Coronary artery (tissue), 2 donors: Measurements from ENCODE around the gene KLHDC8A.

Source experiments
- DNase-seq: peaks from one replicate; pipeline ENCODE4 v3.0.0-alpha.2; 2017; ENCODE audit warnings: low spot score
- H3K27ac ChIP-seq, 2 donors: fragments of 200-600 bp; sonication (generic); one replicate each; pipeline ENCODE4 v1.5.1; 2016 to 2019
- H3K4me3 ChIP-seq: fragments of 200-600 bp; sonication (generic); 2 replicates; pipeline ENCODE4 v1.5.1; 2016; ENCODE audit warnings: mild to moderate bottlenecking, moderate library complexity
- TF ChIP-seq, protein P1 (sequence below): fragments of 200-600 bp; sonication (generic); IDR thresholded peaks from one replicate; pipeline ENCODE4 v1.5.1; 2019; ENCODE audit warnings: antibody characterized with exemption

The KLHDC8A gene

DNA sequence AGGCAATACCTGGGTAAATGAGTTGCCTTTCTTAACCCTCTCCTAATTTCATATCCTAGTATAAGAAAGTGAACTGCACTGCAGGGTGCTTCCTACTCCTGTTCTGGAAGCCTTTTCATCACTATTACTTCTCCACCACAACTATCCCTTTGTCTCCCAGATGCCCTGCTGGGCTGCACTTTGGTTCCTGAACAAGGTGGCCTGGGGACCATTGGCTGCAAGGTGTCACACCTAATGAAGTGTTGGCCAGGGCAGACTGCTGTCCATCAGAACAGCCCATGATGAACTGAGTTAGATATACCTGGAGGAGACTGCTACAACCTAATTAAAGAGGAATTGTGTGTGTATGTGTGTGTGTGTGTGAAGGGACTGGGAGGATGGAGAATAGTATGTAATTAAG is 1.9 kb upstream of the KLHDC8A start:
- Histone ChIP-seq H3K27ac (no peak overlapping the region), H3K4me3 (no peak overlapping the region)
- DNase-seq, result no peak
- TF ChIP-seq, protein P1, sequence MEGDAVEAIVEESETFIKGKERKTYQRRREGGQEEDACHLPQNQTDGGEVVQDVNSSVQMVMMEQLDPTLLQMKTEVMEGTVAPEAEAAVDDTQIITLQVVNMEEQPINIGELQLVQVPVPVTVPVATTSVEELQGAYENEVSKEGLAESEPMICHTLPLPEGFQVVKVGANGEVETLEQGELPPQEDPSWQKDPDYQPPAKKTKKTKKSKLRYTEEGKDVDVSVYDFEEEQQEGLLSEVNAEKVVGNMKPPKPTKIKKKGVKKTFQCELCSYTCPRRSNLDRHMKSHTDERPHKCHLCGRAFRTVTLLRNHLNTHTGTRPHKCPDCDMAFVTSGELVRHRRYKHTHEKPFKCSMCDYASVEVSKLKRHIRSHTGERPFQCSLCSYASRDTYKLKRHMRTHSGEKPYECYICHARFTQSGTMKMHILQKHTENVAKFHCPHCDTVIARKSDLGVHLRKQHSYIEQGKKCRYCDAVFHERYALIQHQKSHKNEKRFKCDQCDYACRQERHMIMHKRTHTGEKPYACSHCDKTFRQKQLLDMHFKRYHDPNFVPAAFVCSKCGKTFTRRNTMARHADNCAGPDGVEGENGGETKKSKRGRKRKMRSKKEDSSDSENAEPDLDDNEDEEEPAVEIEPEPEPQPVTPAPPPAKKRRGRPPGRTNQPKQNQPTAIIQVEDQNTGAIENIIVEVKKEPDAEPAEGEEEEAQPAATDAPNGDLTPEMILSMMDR, result no peak

DNA sequence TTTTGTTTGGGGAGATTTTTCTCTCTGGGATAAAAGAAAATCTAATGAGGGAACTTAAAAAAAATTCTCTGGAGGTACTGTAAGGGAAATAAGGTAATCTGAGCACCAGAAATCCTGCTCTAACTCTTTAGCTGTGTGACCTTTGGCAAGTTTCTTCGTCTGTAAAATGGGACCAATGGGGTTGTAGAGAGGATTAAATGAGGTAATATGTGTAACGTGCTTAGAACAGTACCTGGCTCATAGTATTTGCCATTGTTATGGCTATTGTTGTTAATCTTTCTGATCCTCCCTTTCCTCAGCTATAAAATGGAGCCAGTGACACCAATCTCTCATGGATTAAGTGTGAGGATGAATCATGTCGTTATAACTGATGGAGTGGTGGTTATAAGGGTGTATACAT is 845 bp upstream of the KLHDC8A start:
- Histone ChIP-seq H3K27ac (no peak overlapping the region), H3K4me3 (no peak overlapping the region)
- TF ChIP-seq, protein P1, result no peak
- DNase-seq, result no peak

DNA sequence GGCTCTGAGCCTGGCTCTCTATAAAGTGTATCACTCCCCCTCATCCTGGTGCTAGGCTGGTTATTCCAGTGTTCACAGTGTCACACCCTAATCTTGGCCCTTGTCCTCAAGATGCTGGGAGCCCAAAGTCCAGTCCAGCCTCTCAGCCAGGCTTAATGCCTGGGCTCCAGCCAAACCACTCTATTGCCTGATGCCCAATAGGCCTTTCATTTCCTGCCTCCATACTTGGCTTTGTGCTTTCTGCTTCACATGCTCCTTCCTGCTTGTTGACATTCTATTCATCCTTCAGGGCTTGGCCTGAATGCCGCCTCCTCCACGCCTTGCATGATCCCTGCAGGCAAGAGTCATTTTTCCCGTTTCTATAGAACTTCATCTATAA is 1.7 kb downstream of the KLHDC8A start:
- no peak overlapping the region for H3K27ac ChIP-seq
- TF ChIP-seq, protein P1, result no peak
- DNase-seq, result no peak
- H3K4me3 ChIP-seq, result no peak overlapping the region

DNA sequence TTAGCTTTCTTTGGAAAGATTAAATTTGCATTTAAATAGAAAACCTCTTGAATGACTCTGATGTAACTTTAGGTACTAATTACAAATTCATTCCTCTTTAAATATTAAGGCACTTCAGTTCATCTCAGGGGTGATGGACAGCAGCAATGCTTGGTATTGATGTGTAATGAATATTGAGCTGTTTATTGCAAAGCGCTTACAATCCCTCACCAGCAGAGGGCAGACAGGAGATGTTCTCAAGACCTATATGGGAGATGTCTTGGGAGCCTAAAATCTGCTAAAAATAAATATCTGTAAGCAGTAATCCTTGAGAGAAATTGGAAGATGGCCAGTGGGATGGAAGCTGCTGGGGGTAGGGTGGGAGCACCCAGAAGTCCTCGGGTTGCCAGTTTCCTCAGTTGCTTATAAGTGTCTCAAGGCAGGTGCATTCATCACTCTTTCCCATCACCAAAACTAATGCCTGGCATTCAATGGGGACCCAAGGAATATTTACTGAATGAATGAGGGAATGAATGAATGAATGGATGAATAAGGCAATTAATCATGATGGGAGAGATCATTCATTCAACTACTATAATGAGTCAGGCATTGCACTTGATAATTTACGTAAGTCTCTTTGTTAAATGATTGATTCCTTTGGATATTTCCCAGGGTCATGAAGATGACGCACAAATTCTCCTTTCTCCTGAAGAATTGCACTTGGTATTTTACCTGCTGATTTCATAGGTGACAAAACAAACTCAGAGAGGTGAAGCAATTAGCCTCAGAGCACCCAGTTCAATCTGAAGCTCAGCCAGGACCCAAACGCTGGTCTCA is 2.3 kb downstream of the KLHDC8A start:
- H3K4me3 ChIP-seq, result no peak overlapping the region
- H3K27ac ChIP-seq, result no peak overlapping the region
- DNase-seq, result no peak
- TF ChIP-seq, protein P1, result peak; percentile 70

DNA sequence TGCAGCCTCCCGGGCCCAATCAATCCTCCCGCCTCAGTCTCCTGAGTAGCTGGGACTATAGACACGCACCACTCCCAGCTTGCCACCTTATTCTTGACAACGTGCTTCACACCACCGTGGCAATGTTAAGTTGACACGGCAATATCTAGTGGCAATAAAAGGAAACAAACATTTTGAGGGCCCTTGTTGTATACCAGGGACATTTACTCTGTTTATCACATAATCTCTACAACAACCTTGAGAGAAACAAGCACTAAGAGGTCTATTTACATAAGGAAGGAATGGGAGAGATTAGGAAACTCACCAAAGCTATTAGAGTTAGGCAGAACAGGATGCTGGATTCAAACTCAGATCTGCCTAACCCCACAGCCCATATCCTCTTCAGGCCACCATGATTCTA is 3.1 kb downstream of the KLHDC8A start:
- TF ChIP-seq, protein P1, result no peak
- Histone ChIP-seq H3K4me3 (no peak overlapping the region), H3K27ac (no peak overlapping the region)
- no peak for DNase-seq

DNA sequence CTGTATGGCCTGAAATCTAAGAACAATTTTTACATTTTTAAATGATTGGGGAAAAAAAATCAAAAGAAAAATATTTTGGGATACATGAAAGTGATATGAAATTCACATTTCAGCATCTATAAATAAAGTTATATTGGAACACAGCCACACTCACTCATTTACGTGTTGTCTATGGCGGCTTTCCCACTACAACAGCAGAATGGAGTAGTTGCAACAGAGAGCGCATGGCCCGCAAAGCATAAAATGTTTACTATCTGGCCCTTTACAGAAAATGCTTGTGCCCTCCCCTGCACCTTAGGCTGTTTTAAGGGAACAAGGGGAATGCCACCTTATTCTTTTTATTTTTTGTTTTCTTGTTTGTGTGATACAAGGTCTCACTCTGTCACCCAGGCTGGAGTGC is 3.5 kb downstream of the KLHDC8A start:
- Histone ChIP-seq H3K4me3 (no peak overlapping the region), H3K27ac (no peak overlapping the region)
- DNase-seq, result no peak
- TF ChIP-seq, protein P1, result no peak

DNA sequence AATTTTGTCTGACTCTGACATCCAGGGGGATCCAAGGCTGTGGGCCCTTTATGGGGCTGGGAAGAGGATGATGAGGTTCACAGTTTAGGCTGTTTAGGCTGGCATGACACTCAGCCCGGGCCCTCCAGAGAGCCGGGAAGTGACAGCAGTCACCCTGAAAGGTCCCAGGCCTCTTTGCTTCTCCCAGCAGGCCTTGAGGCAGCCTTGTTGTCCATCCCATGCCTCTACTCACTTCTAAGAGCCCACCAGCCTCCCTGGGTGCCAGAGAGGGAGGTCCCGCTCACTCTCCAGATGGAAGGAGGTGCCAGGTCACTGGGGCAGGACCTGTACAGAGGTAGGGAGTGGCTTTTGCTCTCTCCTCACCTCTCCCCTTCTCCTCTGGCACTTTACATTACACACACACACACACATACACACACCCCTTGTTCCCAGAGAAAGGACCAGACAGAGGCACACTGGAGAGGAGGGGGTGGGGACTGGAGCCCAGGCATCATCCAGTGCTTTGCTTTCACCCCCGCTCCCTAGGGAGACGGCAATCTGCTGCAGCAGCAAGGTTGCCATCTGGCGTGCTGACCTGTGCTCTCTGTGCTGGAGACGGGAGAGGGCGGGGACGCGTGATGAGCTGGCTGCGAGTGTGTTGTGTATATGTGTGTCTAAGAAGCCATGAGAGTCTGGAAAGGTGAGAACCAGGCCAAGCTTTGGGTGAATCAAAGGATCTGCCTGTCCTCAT is 4.6 kb downstream of the KLHDC8A start:
- Histone ChIP-seq H3K4me3 (no peak overlapping the region), H3K27ac (no peak overlapping the region)
- no peak for DNase-seq
- TF ChIP-seq, protein P1, result no peak
